Measurements from ENCODE around the gene SHLD3. TPM values are rescaled to one million over a fixed set of nuclear protein-coding genes. Genes with fewer than 3 reads are reported as not detected.
"Not testable (repeated sequence)": the region's sequence is repeated elsewhere in the genome, so short reads cannot be mapped to it uniquely, and the experiment has no call there.

SHLD3 gene
- total RNA-seq, 1 donor from 2014 or later = 2.4 TPM

DNA sequence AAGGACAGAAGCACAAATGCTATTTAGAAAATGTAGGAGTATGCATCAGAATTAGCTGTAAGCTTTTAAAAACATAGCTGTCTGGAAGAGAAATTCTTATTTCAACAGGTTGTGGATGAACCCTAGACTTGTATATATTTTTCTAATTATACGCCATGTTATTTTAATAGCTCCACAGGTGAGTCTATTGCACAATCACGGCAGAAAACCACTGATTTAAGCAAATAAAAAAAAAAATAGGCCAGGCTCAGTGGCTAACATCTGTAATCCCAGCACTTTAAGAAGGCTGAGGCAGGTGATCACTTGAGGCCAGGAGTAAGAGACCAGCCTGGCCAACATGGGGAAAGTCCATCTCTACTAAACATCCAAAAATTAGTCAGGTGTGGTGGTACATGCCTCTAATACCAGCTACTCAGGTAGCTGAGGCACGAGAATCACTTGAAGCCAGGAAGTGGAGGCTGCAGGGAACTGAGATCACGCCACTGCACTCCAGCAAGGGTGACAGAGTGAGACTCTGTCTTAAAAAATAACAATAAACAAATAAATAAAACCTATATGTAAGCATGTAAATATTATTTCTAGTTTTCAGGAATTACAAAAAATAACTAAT, 12.4 kb upstream of the SHLD3 start:
- H3K27me3 ChIP-seq (ENCODE audit: low read depth) = no peaks in the 10 kb centered on the region
- H3K27ac ChIP-seq (replicated peaks) = no peak overlapping the region
- no peaks in the 10 kb centered on the region for H3K4me1 ChIP-seq
- TF ChIP-seq, protein P1, sequence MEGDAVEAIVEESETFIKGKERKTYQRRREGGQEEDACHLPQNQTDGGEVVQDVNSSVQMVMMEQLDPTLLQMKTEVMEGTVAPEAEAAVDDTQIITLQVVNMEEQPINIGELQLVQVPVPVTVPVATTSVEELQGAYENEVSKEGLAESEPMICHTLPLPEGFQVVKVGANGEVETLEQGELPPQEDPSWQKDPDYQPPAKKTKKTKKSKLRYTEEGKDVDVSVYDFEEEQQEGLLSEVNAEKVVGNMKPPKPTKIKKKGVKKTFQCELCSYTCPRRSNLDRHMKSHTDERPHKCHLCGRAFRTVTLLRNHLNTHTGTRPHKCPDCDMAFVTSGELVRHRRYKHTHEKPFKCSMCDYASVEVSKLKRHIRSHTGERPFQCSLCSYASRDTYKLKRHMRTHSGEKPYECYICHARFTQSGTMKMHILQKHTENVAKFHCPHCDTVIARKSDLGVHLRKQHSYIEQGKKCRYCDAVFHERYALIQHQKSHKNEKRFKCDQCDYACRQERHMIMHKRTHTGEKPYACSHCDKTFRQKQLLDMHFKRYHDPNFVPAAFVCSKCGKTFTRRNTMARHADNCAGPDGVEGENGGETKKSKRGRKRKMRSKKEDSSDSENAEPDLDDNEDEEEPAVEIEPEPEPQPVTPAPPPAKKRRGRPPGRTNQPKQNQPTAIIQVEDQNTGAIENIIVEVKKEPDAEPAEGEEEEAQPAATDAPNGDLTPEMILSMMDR (IDR thresholded peaks at IDR 0.05; ENCODE audit: borderline replicate concordance) = no peak
- no peak for DNase-seq
- no peak overlapping the region for H3K4me3 ChIP-seq
- intact Hi-C loops (cut with micrococcal nuclease) = no loop called here
- no peaks in the 10 kb centered on the region for H3K9me3 ChIP-seq (replicated peaks)
- H3K36me3 ChIP-seq = peaks cover 85% of the 10 kb centered on the region

- Histone ChIP-seq H3K36me3 (peaks cover 17% of the 10 kb centered on the region), H3K27me3 (ENCODE audit: low read depth) (no peaks in the 10 kb centered on the region), H3K9me3 (replicated peaks) (no peaks in the 10 kb centered on the region), H3K4me3 (no peak overlapping the region), H3K27ac (replicated peaks) (no peak overlapping the region), H3K4me1 (peaks cover 48% of the 10 kb centered on the region)
- intact Hi-C loops (cut with micrococcal nuclease) = no loop called here
- no peak for DNase-seq
- TF ChIP-seq, protein P1 (IDR thresholded peaks at IDR 0.05; ENCODE audit: borderline replicate concordance) = no peak
Measured at GRCh38 chr5:65620021-65620420, 4.8 kb upstream of the SHLD3 start.

- H3K4me3 ChIP-seq; H3K27me3 ChIP-seq (ENCODE audit: low read depth); DNase-seq; H3K36me3 ChIP-seq; H3K9me3 ChIP-seq (replicated peaks); intact Hi-C loops (cut with micrococcal nuclease); H3K27ac ChIP-seq (replicated peaks): not testable (repeated sequence)
- H3K4me1 ChIP-seq = peaks cover 67% of the 10 kb centered on the region
Measured at GRCh38 chr5:65621961-65622360, 2.9 kb upstream of the SHLD3 start.

DNA sequence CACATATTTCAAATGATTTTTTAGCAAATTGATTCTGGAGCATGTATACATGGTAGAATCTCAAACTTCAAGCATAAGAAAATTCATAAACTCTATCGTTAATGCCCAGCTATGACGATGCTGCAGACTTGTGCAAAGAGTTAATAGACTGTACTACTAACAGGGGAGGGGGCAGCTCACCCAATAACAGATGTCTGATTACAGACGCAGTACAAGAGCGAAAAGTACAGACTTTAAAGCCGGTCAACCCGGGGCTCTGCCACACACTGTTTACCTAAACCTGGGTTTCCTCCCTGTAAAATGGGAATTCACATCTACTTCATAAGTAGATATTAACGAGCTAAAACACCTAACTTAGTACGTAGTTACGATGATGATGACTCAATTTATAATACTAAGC, 1.3 kb upstream of the SHLD3 start:
- intact Hi-C loops (cut with micrococcal nuclease) = no loop called here
- Histone ChIP-seq H3K27me3 (ENCODE audit: low read depth) (no peaks in the 10 kb centered on the region), H3K4me1 (peaks cover 68% of the 10 kb centered on the region), H3K4me3 (peak overlapping the region; percentile 74), H3K27ac (replicated peaks) (peak overlapping the region; percentile 95), H3K9me3 (replicated peaks) (no peaks in the 10 kb centered on the region), H3K36me3 (peaks cover under 1% of the 10 kb centered on the region)
- TF ChIP-seq, protein P1 (IDR thresholded peaks at IDR 0.05; ENCODE audit: borderline replicate concordance) = no peak
- DNase-seq = no peak

GRCh38 chr5:65624025-65624570, 729 bp upstream of the SHLD3 start, which contains the start of gene TRIM23:
Gene TRIM23 (minus strand): TSS chr5:65624333. CDS start chr5:65624274, 59 bp downstream.
- no peaks in the 10 kb centered on the region for H3K9me3 ChIP-seq (replicated peaks)
- intact Hi-C loops (cut with micrococcal nuclease) = no loop called here
- H3K27me3 ChIP-seq (ENCODE audit: low read depth) = no peaks in the 10 kb centered on the region
- H3K27ac ChIP-seq (replicated peaks) = peak within 1 kb of the TSS; percentile 95
- peaks cover 68% of the 10 kb centered on the region for H3K4me1 ChIP-seq
- TF ChIP-seq, protein P1 (IDR thresholded peaks at IDR 0.05; ENCODE audit: borderline replicate concordance) = no peak
- peak within 1 kb of the TSS; percentile 74 for H3K4me3 ChIP-seq
- peak; percentile 91 for DNase-seq
- peaks cover 6% of the 10 kb centered on the region for H3K36me3 ChIP-seq

DNA sequence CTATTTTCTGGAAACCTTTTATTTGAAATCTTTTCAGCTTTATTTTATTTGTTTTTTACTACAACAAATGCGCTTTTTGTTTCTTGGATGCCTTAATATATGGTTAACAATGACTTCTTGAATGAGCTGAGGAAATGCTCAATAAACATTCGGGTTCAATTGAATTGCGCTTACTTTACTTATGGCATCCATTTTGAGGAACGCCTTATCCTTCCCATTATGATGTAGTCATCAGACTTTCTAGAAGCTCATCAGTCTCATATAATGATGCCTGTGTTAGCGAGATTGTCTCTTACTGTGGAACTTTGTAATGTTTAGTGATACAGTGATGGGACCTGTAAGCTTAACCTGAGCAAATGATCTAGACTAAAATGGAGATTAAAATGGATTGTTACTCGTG, 916 bp downstream of the SHLD3 start:
- no peak for DNase-seq
- H3K27me3 ChIP-seq (ENCODE audit: low read depth) = no peaks in the 10 kb centered on the region
- peak overlapping the region; percentile 95 for H3K27ac ChIP-seq (replicated peaks)
- TF ChIP-seq, protein P1 (IDR thresholded peaks at IDR 0.05; ENCODE audit: borderline replicate concordance) = no peak
- no peaks in the 10 kb centered on the region for H3K9me3 ChIP-seq (replicated peaks)
- intact Hi-C loops (cut with micrococcal nuclease) = no loop called here
- peaks cover 13% of the 10 kb centered on the region for H3K36me3 ChIP-seq
- H3K4me1 ChIP-seq = peaks cover 61% of the 10 kb centered on the region
- peak overlapping the region; percentile 74 for H3K4me3 ChIP-seq

All from left ventricle myocardium inferior (tissue), 1 donor.